HepG2 (cell line): ENCODE measurements around the gene TTC17. TPM values are rescaled to one million over a fixed set of nuclear protein-coding genes. Genes with fewer than 3 reads are reported as not detected.

ENCODE experiments used
- ARID5B ChIP-seq: IDR thresholded peaks from 2 replicates; pipeline ENCODE4 v1.4.0; 2020; ENCODE audit warnings: mild to moderate bottlenecking, missing genetic modification reagents
- ATM ChIP-seq: fragments of 450-650 bp; IDR thresholded peaks from 2 replicates; pipeline ENCODE4 v1.7.1; 2017; ENCODE audit warnings: mild to moderate bottlenecking, borderline replicate concordance
- CBFB ChIP-seq: sonication (generic); formaldehyde crosslinking; IDR thresholded peaks from 2 replicates; pipeline ENCODE4 v1.4.0; 2020; ENCODE audit warnings: missing genetic modification reagents
- CERS6 ChIP-seq: sonication (generic); formaldehyde crosslinking; IDR thresholded peaks from 2 replicates; pipeline ENCODE4 v1.5.0; 2020; ENCODE audit warnings: missing genetic modification reagents
- ERF ChIP-seq: IDR thresholded peaks from 2 replicates; pipeline ENCODE4 v1.6.1; 2018; ENCODE audit warnings: missing biosample characterization, missing genetic modification reagents
- FOXA1 ChIP-seq, 2 experiments: fragments of 450-650 bp in 1 of 2; sonication (generic) in 1 of 2; formaldehyde crosslinking in 1 of 2; IDR thresholded peaks; 2 replicates each; pipeline versions ENCODE4 v1.4.0 to v1.6.1; 2016 to 2020; ENCODE audit warnings: missing genetic modification reagents in 1 of 2
- HDAC2 ChIP-seq: sonication (generic); formaldehyde crosslinking; IDR thresholded peaks from 2 replicates; pipeline ENCODE4 v1.4.0; 2020; ENCODE audit warnings: missing genetic modification reagents
- MXD1 ChIP-seq: sonication (generic); formaldehyde crosslinking; IDR thresholded peaks from 2 replicates; pipeline ENCODE4 v1.4.0; 2020; ENCODE audit warnings: mild to moderate bottlenecking, missing genetic modification reagents
- NR2F2 ChIP-seq: IDR thresholded peaks from 2 replicates; pipeline ENCODE4 v1.6.1; 2012; ENCODE audit warnings: low read depth, inconsistent platforms, borderline replicate concordance
- TFDP1 ChIP-seq: IDR thresholded peaks from 2 replicates; pipeline ENCODE4 v1.6.1; 2016; ENCODE audit warnings: missing compliant biosample characterization, missing genetic modification reagents, borderline replicate concordance
- ZBTB7B ChIP-seq: sonication (generic); formaldehyde crosslinking; IDR thresholded peaks from 2 replicates; pipeline ENCODE4 v1.4.0; 2020; ENCODE audit warnings: missing genetic modification reagents
- ZNF121 ChIP-seq: sonication (generic); formaldehyde crosslinking; IDR thresholded peaks from 2 replicates; pipeline ENCODE4 v1.5.0; 2020; ENCODE audit warnings: mild to moderate bottlenecking, missing genetic modification reagents
- ZNF512B ChIP-seq: sonication (generic); formaldehyde crosslinking; IDR thresholded peaks from 2 replicates; pipeline ENCODE4 v1.5.1; 2020; ENCODE audit warnings: missing genetic modification reagents, mild to moderate bottlenecking, borderline replicate concordance
- ZNF552 ChIP-seq: sonication (generic); formaldehyde crosslinking; IDR thresholded peaks from 2 replicates; pipeline ENCODE4 v1.9.0; 2022; ENCODE audit warnings: missing genetic modification reagents, mild to moderate bottlenecking, borderline replicate concordance
- ZNF589 ChIP-seq: sonication (generic); formaldehyde crosslinking; conservative IDR thresholded peaks from 2 replicates; pipeline ENCODE4 v1.8.0; 2022; ENCODE audit warnings: mild to moderate bottlenecking, moderate library complexity, missing genetic modification reagents
- ZNF674 ChIP-seq: sonication (generic); formaldehyde crosslinking; IDR thresholded peaks from 2 replicates; pipeline ENCODE4 v1.5.0; 2020; ENCODE audit warnings: low read depth, mild to moderate bottlenecking, missing genetic modification reagents
- ZNF883 ChIP-seq: sonication (generic); formaldehyde crosslinking; IDR thresholded peaks from 2 replicates; pipeline ENCODE4 v1.5.1; 2020; ENCODE audit warnings: mild to moderate bottlenecking, missing genetic modification reagents; ENCODE audit errors: not compliant biosample characterization
- ZSCAN20 ChIP-seq: sonication (generic); formaldehyde crosslinking; IDR thresholded peaks from 2 replicates; pipeline ENCODE4 v1.4.0; 2020; ENCODE audit warnings: missing genetic modification reagents, mild to moderate bottlenecking, borderline replicate concordance
- ZSCAN31 ChIP-seq: sonication (generic); formaldehyde crosslinking; IDR thresholded peaks from 2 replicates; pipeline ENCODE4 v1.5.0; 2020; ENCODE audit warnings: low read depth, mild to moderate bottlenecking, missing genetic modification reagents
- polyA plus RNA-seq, 8 experiments: library from polyadenylated mRNA; depleted of rRNA in 3 of 8; stranded (reverse) in 7 of 8; unstranded in 1 of 8; fragments of >200 nt; fragmentation: Illumina TruSeq in 4 of 8; extraction: Trizol in 4 of 8; gene quantifications; 2 replicates each; pipeline versions ENCODE4 v1.2.1 to v1.2.3, GENCODE V29; 2011 to 2016; ENCODE audit warnings: low read depth in 4 of 8, missing spikeins in 1 of 8, mixed read lengths in 1 of 8; ENCODE audit not compliant: insufficient read depth in 1 of 8
- total RNA-seq, 5 experiments: library from RNA; depleted of rRNA; stranded (reverse); fragments of >200 nt; fragmentation: Illumina TruSeq; extraction: Trizol; gene quantifications; 2 replicates each; pipeline ENCODE4 v1.2.3, GENCODE V29; 2016; ENCODE audit warnings: low read depth in 1 of 5

TTC17 gene
- total and polyA plus RNA-seq, 2 of the 13 experiments (the other 11 are each of a cell fraction or from before 2014, with no cell fraction given): 55.9 to 99.7 TPM

- TF ChIP-seq CERS6 (CRISPR knock-in tag): no peak
- TF ChIP-seq ERF: peak; percentile 74
- no peak for TF ChIP-seq FOXA1 (IDR thresholded peaks at IDR 0.05)
- TF ChIP-seq FOXA1 (CRISPR knock-in tag; IDR thresholded peaks at IDR 0.05): no peak
- peak; percentile 64 for TF ChIP-seq ARID5B (CRISPR knock-in tag)
- peak; percentile 49 for TF ChIP-seq ZNF883 (CRISPR knock-in tag)
- no peak; the same call in 1 of the 2 replicates for TF ChIP-seq ZSCAN20 (CRISPR knock-in tag)
- peak; percentile 39; the same call in 1 of the 2 replicates for TF ChIP-seq TFDP1 (CRISPR knock-in tag)
- TF ChIP-seq ZNF552 (CRISPR knock-in tag): no peak
- no peak for TF ChIP-seq ZNF121 (CRISPR knock-in tag)
- TF ChIP-seq ZBTB7B (CRISPR knock-in tag): peak; percentile 90
- peak; percentile 69; the same call in 1 of the 2 replicates for TF ChIP-seq MXD1 (CRISPR knock-in tag)
- TF ChIP-seq ZNF674 (CRISPR knock-in tag): no peak
- peak; percentile 78; the same call in 1 of the 2 replicates for TF ChIP-seq ZNF589 (CRISPR knock-in tag)
- no peak for TF ChIP-seq NR2F2
- peak; percentile 89 for TF ChIP-seq ZSCAN31
- TF ChIP-seq ATM: no peak
- no peak for TF ChIP-seq ZNF512B
- peak; percentile 58; the same call in 1 of the 2 replicates for TF ChIP-seq CBFB (CRISPR knock-in tag)
- 0 out of 2 replicates have a peak, but pooled peaks have one; percentile 18 for TF ChIP-seq HDAC2
Measured at GRCh38 chr11:43358801-43359421, at the start of gene TTC17 (continued).
